ENCODE data around the gene HOXD9. TPM values are rescaled to one million over a fixed set of nuclear protein-coding genes. Genes with fewer than 3 reads are reported as not detected.

Gene HOXD9
- 0.99 to 2.1 TPM (median 1.3 TPM) in 5 replicates for total RNA-seq (2022; extraction: Qiagen RNA extraction; ENCODE audit: low read depth)

DNA sequence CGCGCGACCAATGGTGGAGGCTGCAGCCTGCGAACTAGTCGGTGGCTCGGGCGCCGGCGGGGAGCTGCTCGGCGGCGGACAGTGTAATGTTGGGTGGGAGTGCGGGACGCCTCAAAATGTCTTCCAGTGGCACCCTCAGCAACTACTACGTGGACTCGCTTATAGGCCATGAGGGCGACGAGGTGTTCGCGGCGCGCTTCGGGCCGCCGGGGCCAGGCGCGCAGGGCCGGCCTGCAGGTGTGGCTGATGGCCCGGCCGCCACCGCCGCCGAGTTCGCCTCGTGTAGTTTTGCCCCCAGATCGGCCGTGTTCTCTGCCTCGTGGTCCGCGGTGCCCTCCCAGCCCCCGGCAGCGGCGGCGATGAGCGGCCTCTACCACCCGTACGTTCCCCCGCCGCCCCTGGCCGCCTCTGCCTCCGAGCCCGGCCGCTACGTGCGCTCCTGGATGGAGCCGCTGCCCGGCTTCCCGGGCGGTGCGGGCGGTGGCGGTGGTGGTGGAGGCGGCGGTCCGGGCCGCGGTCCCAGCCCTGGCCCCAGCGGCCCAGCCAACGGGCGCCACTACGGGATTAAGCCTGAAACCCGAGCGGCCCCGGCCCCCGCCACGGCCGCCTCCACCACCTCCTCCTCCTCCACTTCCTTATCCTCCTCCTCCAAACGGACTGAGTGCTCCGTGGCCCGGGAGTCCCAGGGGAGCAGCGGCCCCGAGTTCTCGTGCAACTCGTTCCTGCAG is at the start of gene HOXD9:
TSS of gene HOXD9 (plus strand) at position 37 of the 728 bp plus-strand sequence. CDS start at position 87, 50 bp downstream.

GRCh38 chr2:176083796-176084261 is 38.7 kb upstream of the HOXD9 start, which contains the start of gene EVX2:
Gene EVX2, minus strand, starts transcription at chr2:176083962. Its CDS starts 186 bp downstream, at chr2:176083776.

GRCh38 chr2:176092270-176093144 is 30.0 kb upstream of the HOXD9 start, which contains the start of gene HOXD13:
Gene HOXD13, plus strand, starts transcription at chr2:176092721. Its CDS starts 170 bp downstream, at chr2:176092891.

DNA sequence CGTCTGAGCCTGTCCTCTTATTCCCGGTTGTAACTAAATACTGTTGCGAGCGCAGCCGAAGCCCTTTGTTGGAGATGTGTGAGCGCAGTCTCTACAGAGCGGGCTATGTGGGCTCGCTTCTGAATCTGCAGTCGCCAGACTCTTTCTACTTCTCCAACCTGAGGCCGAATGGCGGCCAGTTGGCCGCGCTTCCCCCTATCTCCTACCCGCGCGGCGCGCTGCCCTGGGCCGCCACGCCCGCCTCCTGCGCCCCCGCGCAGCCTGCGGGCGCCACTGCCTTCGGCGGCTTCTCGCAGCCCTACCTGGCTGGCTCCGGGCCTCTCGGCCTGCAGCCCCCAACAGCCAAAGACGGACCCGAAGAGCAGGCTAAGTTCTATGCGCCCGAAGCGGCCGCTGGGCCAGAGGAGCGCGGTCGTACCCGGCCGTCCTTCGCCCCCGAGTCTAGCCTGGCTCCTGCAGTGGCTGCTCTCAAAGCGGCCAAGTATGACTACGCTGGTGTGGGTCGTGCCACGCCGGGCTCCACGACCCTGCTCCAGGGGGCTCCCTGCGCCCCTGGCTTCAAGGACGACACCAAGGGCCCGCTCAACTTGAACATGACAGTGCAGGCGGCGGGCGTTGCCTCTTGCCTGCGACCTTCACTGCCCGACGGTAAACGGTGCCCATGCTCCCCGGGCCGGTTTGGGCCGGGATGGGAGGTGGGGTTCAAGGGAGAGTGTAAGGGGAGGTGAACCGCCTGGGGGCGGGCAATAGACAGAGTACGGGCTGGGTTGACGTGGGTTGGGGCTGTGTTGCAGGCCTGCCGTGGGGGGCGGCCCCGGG is 22.6 kb upstream of the HOXD9 start, which contains the start of gene HOXD12:
TSS of gene HOXD12 (plus strand) at position 68 of the 819 bp plus-strand sequence. CDS start at position 75, 7 bp downstream.

DNA sequence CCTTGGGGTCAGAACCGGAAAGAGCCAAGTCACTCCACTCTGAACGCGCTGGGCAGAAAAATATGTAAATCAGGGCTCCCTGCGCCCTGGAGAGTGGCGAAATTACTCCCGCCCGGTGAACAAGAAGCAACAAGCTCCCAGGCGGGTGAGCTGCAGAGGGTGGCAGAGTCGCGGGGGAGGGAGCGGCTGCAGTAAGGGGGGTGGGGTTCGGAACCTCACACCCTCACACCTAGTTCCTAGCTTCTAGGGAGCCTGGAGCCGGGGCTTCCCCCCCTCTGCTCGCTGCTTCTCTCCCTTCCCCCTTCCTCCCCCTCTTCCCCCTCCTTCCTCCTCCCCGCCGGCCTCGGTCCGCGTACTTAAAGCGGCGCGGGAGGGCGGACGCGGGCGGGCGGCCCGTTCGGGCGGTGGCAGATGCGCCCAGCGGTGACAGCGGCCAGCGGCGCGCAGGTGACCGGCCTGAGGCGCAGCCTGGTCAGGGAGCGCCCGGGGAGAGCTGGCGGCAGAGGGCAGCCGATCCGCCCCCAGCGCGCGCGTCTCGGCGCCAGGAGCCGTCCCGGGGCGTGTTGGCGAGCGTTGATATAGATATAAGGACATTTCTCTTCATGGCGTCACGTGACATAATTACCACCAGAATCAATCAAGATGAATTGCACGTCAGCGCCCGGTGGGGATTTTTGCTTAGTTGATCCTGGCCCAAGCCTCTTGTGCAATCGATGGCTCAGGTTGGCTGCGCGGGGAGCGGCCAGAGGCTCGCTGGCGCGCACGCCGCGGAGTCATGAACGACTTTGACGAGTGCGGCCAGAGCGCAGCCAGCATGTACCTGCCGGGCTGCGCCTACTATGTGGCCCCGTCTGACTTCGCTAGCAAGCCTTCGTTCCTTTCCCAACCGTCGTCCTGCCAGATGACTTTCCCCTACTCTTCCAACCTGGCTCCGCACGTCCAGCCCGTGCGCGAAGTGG is 15.7 kb upstream of the HOXD9 start, which contains the start of gene HOXD11:
TSS of gene HOXD11 (plus strand) at position 700 of the 959 bp plus-strand sequence. CDS start at position 776, 76 bp downstream.

GRCh38 chr2:176115883-176116813 is 6.4 kb upstream of the HOXD9 start, which contains the start of gene HOXD10:
Gene HOXD10, plus strand, starts transcription at chr2:176116778. Its CDS starts 56 bp downstream, at chr2:176116834.

GRCh38 chr2:176128982-176129796 is 6.7 kb downstream of the HOXD9 start, which contains the start of gene HOXD8:
Gene HOXD8, plus strand, starts transcription at chr2:176129705. Its CDS starts 662 bp downstream, at chr2:176130367.

GRCh38 chr2:176151442-176152287 is 29.1 kb downstream of the HOXD9 start, which contains the start of gene HOXD4:
Gene HOXD4, plus strand, starts transcription at chr2:176151550. Its CDS starts 84 bp downstream, at chr2:176151634.

DNA sequence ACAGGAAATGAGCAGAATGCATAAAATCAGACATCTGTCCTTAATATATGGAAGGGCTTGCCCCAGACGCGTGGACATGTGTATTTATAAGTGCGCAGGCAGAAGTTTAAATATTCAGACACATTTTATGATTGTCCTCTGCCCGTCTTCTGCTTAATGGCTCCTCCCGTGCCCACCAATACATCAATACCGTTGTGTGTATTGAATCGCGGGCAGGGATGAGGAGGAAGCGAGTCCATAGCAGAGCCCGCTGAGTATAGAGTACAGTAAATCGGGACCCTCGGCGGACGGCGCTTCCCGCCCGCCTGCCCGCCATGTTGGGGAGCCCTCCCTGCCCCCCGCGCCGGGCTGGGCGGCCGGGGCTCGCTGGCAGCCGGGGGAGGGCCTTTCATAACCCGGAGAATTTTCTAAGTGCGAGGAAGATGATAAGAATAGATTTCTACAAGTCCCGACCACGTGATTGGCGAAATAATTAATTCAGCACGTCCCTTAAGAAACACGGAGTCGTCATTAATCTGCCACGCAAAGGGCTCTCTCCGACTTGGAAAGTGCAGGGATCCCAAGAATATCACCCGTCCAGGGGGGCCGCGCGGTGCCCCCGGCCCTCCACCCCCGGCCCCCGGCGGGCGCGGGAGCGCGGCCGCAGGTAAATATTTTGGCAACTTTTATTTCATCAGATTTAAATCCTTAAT is 34.4 kb downstream of the HOXD9 start, which contains the start of gene HOXD3:
TSS of gene HOXD3 (plus strand) at position 501 of the 692 bp plus-strand sequence. CDS start 11,808 bp downstream, outside the sequence.

Other genes starting within 250 kb of the HOXD9 start
- gene LNPK, start 120.5 kb upstream of the HOXD9 start, total RNA-seq (2022; extraction: Qiagen RNA extraction; ENCODE audit: low read depth) = 11.9 to 16.6 TPM (median 15.6 TPM) in 5 replicates
- not detected in 5 replicates for gene EVX2, start 38.8 kb upstream of the HOXD9 start, total RNA-seq (2022; extraction: Qiagen RNA extraction; ENCODE audit: low read depth)
- 0.22 to 0.32 TPM (median 0.24 TPM) in 5 replicates for gene HOXD13, start 30.0 kb upstream of the HOXD9 start, total RNA-seq (2022; extraction: Qiagen RNA extraction; ENCODE audit: low read depth)
- not detected in 5 replicates for gene HOXD12, start 22.9 kb upstream of the HOXD9 start, total RNA-seq (2022; extraction: Qiagen RNA extraction; ENCODE audit: low read depth)
- gene HOXD11, start 15.4 kb upstream of the HOXD9 start, total RNA-seq (2022; extraction: Qiagen RNA extraction; ENCODE audit: low read depth) = 6.6 to 9.7 TPM (median 8.2 TPM) in 5 replicates
- gene HOXD10, start 5.9 kb upstream of the HOXD9 start, total RNA-seq (2022; extraction: Qiagen RNA extraction; ENCODE audit: low read depth) = 5.7 to 8.5 TPM (median 7.4 TPM) in 5 replicates
- 4.8 to 5.9 TPM (median 5.5 TPM) in 5 replicates for gene HOXD8, start 7.0 kb downstream of the HOXD9 start, total RNA-seq (2022; extraction: Qiagen RNA extraction; ENCODE audit: low read depth)
- 0.22 to 0.55 TPM (median 0.36 TPM) in 5 replicates for gene HOXD4, start 28.8 kb downstream of the HOXD9 start, total RNA-seq (2022; extraction: Qiagen RNA extraction; ENCODE audit: low read depth)
- gene HOXD3, start 34.6 kb downstream of the HOXD9 start, total RNA-seq (2022; extraction: Qiagen RNA extraction; ENCODE audit: low read depth) = 0.15 to 0.18 TPM (median 0.16 TPM) in 4 of 5 replicates, not detected in the other
- 0.12 to 0.28 TPM (median 0.26 TPM) in 5 replicates for gene HOXD1, start 65.9 kb downstream of the HOXD9 start, total RNA-seq (2022; extraction: Qiagen RNA extraction; ENCODE audit: low read depth)
- 43.0 to 45.9 TPM (median 45.1 TPM) in 5 replicates for gene MTX2, start 146.7 kb downstream of the HOXD9 start, total RNA-seq (2022; extraction: Qiagen RNA extraction; ENCODE audit: low read depth)